RKO (cell line): ENCODE measurements around the gene RNF167.

Experiments
- DNase-seq: peaks from one replicate; pipeline ENCODE4 v3.0.0-alpha.2; 2016; ENCODE audit warnings: low spot score

The RNF167 gene

DNA sequence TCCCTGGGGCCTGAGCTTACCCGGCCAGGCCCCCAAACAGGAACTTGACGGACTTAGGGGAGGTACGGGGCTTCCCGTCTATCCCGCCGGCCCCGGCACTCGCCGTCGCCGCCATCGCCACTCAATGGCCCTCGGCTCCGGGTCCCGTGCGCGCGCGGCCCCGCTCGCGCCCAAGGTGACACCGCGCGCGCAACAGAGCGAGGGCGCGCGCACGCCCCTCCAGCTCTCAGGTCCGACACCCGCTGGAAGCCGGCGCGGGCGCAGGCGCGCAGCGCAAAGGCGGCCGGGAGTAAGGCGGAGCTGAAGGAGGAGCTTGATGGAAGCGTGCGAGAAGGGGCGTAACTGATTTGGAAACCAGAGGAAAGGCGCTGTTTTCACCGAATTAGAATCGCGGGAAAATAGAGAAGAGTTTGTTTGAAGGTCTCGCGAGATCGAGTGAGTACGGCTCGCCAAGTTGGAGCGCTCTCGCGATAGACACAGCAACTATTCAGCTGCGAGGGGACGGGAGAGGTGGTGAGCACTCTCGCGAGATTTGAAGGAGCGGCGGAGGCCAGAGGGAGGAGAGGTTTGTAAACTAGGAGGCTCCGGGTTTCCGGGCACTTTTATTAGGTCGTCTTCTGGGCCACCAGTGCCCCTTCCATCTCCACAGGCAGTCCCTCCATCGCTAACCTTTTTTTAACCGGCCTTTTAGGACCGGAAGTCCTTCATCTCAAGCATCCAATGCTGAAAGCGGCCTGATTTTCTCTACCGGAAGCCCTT is at the start of gene RNF167, which contains the start of gene SLC25A11:
TSS of gene RNF167 (plus strand) at position 473 of the 759 bp plus-strand sequence. CDS start 642 bp downstream, outside the sequence.
TSS of gene SLC25A11 (minus strand) at position 251 of the 759 bp plus-strand sequence. CDS start at position 115, 136 bp downstream.
- peak; percentile 99 for DNase-seq

DNA sequence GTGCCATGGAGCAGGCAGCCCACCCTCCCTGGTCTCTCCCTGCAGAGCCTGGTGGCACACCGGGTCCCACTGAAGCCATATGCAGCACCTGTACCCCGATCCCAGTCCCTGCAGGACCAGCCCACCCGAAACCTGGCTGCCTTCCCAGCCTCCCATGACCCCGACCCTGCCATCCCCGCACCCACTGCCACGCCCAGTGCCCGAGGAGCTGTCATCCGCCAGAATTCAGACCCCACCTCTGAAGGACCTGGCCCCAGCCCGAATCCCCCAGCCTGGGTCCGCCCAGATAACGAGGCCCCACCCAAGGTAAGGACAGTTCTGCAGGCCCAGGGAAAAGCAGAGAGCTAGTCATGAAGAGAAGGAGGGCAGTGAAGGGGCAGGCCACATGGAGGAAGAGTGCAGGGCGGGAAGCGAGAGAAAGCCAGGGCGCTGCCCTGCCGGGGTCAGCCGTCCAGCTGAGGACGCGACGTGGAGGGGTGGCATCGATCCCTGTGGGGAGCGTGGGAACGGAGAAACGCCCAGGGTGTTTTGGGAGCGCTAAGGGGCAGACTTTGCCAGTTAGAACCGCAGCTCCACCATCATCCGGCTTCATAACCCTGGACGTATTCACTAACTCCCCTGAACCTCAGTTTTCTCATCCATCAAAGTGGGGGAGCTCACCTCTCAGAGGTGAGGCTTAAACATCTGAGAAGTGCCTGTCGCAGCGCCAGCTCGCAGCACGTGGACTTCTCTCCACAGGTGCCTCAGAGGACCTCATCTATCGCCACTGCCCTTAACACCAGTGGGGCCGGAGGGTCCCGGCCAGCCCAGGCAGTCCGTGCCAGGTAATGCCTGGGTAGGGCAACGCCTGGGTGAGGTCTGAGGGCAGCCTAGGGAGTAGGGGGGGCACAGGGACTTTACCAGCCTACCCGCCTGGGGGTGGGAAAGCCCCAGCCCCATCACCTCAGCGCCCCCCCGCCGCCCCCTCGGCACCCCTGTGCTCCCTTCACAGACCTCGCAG is 48.4 kb upstream of the RNF167 start:
- DNase-seq: no peak

DNA sequence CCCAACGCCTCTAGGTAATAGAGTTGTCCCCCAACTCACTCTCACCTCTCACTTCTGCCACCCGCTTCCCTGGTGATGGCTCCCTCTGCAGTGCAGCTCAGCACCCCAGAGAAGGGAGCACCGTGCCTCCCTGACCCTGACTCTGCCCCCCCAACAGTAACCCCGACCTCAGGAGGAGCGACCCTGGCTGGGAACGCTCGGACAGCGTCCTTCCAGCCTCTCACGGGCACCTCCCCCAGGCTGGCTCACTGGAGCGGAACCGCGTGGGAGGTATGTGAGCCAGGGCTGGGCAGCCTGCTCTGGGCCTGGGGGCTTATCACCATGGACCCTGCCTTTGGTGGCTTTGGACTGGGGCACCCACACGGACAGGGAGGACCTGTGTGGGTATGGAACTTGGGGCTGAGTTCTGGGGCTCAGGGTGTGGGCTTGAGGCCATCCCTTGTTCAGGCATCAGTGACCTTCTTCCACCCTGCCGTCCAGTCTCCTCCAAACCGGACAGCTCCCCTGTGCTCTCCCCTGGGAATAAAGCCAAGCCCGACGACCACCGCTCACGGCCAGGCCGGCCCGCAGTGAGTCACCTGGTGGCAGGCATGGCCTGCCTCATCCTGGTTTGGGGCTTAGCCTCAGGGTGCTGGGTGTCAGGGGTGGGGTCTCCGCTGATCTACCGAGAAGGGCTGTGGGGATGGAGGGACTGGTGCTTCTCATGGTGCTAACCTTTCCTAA is 47.4 kb upstream of the RNF167 start:
- no peak for DNase-seq

DNA sequence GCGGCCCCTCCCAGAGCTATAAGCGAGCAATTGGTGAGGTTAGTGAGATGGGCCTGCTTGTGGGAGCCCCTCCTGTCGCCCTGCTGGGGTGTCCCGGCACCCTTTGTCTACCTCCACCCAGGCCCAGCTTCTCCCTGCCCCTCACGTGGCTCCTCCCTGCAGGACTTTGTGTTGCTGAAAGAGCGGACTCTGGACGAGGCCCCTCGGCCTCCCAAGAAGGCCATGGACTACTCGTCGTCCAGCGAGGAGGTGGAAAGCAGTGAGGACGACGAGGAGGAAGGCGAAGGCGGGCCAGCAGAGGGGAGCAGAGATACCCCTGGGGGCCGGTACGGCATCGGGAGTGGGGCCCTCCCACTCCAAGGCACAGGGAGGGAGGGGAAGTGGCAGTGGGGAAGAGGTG is 46.8 kb upstream of the RNF167 start:
- DNase-seq: no peak

DNA sequence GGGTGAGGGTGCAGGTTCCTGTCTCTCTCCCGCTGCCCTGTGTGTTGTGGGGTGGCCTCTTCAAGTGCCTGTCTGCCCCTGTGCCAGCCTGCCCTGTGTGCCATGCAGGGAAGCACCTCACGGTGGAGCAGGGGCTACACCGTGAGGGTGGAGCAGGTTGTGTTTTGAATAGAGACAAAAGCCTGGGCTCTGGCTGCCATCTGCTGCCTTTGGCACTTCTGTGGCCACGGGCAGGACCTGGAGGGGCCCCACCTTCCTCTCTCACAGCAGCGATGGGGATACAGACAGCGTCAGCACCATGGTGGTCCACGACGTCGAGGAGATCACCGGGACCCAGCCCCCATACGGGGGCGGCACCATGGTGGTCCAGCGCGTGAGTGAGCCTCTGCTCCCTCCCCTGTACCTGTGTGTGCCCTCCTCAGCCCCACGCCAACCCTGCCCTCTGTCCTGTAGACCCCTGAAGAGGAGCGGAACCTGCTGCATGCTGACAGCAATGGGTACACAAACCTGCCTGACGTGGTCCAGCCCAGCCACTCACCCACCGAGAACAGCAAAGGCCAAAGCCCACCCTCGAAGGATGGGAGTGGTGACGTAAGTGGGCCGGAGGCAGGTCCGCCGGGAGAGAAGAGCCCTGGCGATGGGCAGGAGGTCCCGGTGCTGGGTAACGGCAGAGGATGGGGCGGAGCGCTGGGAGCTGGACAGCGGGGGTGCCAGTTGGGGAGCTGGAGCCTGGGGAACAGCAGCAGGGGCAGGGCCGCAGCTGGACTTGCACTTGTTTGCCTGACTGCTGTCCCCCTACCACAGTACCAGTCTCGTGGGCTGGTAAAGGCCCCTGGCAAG is 46.1 kb upstream of the RNF167 start:
- no peak for DNase-seq

DNA sequence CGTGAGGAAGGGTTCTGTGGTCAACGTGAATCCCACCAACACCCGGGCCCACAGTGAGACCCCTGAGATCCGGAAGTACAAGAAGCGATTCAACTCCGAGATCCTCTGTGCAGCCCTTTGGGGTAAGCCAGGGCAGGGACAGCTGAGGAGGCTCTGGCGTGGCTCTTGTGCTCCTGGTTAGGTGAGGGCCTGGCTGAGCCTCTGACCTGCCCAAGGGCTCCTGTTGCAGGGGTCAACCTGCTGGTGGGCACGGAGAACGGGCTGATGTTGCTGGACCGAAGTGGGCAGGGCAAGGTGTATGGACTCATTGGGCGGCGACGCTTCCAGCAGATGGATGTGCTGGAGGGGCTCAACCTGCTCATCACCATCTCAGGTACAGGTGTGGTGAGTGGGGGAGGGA is 44.9 kb upstream of the RNF167 start:
- no peak for DNase-seq

DNA sequence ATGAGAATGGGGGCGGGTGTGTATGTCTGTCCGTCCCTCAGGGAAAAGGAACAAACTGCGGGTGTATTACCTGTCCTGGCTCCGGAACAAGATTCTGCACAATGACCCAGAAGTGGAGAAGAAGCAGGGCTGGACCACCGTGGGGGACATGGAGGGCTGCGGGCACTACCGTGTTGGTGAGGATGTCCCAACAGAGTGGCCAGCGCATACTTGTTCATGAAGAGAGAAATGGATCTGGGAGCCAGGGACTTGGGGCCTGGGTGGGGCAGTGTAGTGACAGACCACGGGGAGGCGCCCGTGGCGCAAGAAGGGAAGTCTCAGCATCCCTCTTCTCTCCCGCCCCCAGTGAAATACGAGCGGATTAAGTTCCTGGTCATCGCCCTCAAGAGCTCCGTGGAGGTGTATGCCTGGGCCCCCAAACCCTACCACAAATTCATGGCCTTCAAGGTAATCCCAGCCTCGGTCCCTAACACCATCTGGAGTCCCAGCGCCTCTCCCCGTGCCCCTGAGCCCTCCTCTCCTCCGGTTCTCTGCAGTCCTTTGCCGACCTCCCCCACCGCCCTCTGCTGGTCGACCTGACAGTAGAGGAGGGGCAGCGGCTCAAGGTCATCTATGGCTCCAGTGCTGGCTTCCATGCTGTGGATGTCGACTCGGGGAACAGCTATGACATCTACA is 44.3 kb upstream of the RNF167 start:
- DNase-seq: no peak

DNA sequence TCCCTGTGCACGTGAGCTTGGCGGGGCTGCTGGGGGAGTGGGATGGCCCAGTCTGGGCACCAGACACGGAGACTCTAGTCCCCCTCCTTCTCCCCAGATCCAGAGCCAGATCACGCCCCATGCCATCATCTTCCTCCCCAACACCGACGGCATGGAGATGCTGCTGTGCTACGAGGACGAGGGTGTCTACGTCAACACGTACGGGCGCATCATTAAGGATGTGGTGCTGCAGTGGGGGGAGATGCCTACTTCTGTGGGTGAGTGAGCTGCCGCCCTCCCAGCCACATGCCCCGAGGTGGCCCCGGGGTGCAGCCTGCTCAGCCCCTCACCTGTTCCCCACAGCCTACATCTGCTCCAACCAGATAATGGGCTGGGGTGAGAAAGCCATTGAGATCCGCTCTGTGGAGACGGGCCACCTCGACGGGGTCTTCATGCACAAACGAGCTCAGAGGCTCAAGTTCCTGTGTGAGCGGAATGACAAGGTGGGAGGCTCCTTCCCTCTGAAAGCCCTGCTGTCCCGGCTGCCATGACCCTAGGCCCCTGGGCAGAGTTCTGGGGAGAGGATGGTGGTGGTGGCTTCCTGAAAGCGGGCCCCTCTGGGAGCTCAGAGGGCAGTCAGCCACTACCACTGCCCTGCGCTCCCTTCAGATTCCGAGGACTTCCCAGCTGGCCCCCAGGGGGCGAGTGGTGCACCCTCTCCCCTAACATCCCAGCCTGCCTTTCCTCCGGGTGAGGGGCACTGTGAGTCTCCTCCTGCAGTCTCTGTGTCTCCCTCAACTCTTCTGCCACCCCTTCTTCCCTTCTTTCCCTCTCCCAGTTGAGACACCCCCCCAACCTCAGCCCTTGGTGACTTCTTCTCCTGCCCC is 43.5 kb upstream of the RNF167 start:
- DNase-seq: no peak

DNA sequence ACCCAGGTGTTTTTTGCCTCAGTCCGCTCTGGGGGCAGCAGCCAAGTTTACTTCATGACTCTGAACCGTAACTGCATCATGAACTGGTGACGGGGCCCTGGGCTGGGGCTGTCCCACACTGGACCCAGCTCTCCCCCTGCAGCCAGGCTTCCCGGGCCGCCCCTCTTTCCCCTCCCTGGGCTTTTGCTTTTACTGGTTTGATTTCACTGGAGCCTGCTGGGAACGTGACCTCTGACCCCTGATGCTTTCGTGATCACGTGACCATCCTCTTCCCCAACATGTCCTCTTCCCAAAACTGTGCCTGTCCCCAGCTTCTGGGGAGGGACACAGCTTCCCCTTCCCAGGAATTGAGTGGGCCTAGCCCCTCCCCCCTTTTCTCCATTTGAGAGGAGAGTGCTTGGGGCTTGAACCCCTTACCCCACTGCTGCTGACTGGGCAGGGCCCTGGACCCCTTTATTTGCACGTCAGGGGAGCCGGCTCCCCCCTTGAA is 42.8 kb upstream of the RNF167 start:
- no peak for DNase-seq

DNA sequence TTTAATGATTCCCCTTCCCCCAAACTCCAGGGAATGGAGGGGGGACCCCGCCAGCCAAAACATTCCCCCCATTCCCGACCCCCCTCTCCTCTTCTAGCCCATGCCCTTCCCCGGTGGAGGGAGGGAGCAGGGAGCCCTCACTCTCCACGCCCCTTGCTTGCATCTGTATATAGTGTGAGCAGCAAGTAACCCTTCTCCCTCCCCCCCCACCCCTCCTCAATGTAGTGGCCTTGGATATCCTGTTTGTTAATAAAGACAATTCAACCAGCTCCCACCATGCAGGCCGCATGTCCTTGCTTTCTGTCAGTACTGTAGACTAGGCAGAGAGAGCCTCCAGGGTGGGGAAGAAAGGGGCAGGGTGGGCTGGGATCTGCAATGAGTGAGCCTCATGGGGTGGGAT is 42.3 kb upstream of the RNF167 start:
- no peak for DNase-seq

DNA sequence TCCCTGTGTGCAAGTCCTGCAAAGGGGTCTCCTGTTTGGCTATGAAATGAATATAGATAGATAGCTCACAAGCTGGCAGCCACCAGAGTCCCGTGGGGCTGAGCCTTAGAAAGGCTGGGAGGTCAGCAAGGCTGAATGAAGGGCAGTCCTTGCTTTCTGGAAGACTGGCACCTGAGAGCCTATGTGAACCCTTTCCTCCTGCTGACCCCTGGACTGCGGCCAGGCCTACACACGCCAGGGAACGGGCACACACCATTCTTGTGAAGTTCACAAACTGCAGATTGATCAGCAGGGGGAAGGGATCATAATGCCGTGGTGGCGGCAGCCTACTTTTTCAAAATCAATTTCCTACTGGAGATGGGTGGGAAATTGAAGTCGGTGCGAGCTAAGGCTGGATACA is 41.7 kb upstream of the RNF167 start:
- DNase-seq: no peak

DNA sequence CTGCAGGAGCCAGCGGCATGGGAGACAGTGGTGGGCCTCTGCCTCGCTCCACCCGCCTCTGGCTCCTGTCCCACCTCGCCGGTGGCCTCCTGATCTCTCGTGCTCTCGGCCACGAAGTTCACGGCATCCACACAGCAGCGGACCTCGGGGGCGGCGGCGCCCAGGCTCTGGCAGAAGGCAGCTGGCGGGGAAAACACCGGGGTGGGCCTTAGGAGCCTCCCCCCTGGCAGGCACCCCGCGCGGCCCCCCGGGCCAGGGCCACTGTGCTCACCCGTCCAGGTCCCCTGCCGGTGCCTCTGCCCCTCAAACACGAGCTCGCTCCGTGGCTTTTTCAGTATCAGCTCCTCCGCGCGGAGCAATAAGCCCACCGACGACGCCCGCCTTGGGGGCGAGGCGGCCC is 41.1 kb upstream of the RNF167 start:
- DNase-seq: no peak

DNA sequence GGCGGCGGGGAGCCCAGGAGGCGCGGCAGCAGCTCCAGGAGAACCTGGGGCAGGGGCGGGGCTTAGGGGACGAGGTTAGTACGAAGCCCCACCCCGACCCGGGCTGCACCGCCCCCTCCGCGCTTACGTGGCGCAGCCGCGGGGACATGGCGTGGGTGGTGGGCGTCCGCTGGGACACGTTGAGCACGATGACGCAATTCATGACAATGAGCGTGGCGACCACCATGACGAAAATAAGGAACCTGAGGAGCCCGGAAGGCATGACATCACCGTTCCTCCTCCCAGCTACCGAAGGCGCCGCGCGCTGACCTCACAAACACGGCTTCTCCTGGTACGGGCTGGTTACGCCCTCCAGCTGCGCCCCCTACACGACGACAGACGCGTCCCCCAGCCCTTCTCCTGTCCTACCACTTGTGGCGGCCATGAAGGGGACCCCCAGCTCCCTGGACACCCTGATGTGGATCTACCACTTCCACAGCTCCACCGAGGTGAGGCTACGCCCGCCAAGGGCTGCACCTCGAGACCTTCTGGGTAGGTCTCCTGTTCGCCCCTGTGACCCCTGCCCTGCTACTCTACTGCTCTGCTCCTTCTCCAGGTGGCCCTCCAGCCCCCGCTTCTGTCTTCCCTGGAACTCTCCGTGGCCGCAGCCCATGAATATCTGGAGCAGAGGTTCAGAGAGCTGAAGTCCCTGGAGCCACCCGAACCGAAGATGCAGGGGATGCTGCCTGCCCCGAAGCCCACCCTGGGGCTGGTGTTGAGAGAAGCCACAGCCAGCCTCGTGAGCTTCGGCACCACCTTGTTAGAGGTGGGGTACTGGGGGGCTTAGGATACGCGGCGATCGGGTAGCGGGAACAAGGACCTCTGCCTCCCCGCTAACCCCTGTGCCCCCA is 40.5 kb upstream of the RNF167 start, which contains the start of gene C17orf107:
TSS of gene C17orf107 (plus strand) at position 196 of the 890 bp plus-strand sequence. CDS start at position 423, 227 bp downstream.
- no peak for DNase-seq

DNA sequence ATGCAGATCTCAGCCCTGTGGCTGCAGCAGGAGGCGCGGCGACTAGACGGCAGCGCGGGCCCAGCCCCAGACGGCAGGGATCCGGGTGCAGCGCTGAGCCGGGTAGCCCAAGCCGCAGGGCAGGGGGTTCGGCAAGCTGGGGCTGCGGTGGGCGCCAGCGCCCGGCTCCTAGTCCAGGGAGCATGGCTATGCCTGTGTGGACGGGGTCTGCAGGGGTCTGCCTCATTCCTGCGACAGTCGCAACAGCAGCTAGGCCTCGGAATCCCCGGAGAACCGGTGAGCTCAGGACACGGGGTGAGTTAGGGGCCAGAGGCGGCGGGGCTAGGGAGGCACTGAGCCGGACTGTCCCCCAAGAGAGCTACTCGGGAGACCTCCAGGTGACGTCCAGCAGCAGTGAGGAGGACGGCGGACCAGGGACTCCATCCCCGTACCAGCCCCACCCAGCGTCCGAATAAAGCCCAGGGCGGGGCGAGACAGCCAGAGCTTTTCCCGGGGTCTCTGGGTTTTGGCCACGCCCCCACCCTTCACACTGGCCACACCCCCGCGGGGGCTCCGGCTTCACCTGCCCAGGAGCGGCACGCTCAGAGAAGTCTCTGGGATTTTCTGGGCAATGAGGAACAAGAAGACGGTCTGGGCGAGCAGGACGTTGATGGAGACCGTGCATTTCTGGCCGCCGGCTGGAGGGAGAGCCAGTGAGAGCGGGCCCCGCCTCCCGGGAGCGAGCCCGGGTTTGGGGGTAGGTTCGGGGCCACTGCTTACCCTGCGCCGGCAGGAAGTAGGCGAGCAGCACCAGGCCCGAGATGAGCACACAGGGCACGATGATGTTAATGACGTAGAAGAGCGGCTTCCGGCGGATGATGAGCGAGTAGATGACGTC is 39.6 kb upstream of the RNF167 start:
- DNase-seq: no peak

DNA sequence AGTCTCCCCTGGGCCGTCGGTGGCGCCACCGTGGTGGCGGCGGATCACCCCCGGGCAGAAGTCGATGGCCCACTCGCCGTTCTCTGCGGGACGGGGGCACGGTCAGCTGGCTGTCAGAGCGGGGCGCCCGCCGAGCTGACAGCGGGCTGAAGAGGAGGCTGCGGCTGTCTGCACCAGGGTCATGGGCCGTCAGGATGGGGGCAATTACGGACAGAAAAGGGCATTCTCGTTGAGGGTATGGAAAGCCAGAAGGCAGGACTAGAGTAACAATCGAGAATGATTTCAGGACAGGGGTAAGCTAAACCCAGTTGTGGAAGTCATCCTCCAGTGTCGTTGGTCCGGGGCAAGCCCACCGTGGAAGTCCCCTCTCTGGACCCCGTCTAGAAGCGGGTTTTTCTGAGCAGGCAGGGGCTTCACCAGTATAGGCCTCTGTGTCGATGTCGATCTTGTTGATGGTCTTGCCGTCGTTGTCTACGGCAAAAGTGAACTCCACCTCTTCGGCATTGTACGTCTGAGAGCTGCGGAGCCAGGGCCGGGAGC is 38.9 kb upstream of the RNF167 start:
- no peak for DNase-seq

DNA sequence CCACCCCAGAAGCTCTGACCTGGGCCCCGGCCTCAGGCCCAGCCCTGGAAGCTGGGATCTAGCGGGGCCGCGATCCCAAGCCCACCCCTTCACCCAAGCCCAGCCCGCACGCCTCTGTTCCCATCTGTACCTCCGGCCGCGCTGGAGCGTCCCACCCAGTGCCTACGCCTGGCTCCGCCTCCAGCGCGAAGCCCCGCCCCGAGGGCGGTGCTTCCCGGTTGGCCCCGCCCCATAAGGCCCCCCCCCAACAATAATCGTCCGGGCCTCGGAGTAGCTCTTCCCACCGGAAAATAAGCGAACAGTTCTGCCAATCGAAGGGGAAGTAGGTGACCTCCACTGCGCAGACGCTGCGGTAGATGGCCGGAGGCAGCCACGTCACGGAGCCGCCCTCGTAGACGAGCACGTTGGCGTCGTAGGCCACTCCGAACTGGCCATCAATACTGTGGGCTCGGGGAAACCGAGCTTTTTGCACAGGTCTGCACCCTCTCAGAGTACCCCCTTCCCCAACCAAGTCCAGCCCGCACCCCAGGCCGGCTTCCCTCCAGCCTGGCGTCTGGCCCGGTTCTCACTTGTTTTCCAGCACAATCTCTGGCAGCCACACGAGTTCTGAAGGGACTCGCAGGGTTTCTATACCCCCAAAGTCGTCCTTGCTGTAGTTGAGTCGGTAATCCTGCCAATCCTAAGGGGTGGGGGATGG is 38.3 kb upstream of the RNF167 start:
- DNase-seq: no peak
